ENCODE results near the gene MGMT.

MGMT gene

GRCh38 chr10:129459762-129460539, 7.1 kb upstream of the MGMT start:
- DNase-seq: no peak

GRCh38 chr10:129462257-129462795, 4.7 kb upstream of the MGMT start:
- no peak for DNase-seq

- DNase-seq: no peak
Measured at GRCh38 chr10:129464251-129464650, 2.8 kb upstream of the MGMT start.

GRCh38 chr10:129465796-129466702, 992 bp upstream of the MGMT start:
- DNase-seq: no peak

- no peak for DNase-seq
Measured at GRCh38 chr10:129467359-129468064, 471 bp downstream of the MGMT start.

- DNase-seq: no peak
Measured at GRCh38 chr10:129468187-129468586, 1.1 kb downstream of the MGMT start.

GRCh38 chr10:129470103-129470851, 3.2 kb downstream of the MGMT start:
- DNase-seq: no peak

GRCh38 chr10:129471447-129472175, 4.6 kb downstream of the MGMT start:
- no peak for DNase-seq

GRCh38 chr10:129472696-129473555, 5.9 kb downstream of the MGMT start:
- no peak for DNase-seq

- no peak for DNase-seq
Measured at GRCh38 chr10:129474642-129475041, 7.6 kb downstream of the MGMT start.

- no peak for DNase-seq
Measured at GRCh38 chr10:129476431-129476830, 9.4 kb downstream of the MGMT start.

GRCh38 chr10:129477051-129477450, 10.0 kb downstream of the MGMT start:
- DNase-seq: no peak

GRCh38 chr10:129481641-129482040, 14.6 kb downstream of the MGMT start:
- DNase-seq: no peak

- no peak for DNase-seq
Measured at GRCh38 chr10:129483430-129484010, 16.5 kb downstream of the MGMT start.

GRCh38 chr10:129486805-129487204, 19.8 kb downstream of the MGMT start:
- DNase-seq: no peak

GRCh38 chr10:129491123-129491734, 24.2 kb downstream of the MGMT start:
- DNase-seq: no peak

- no peak for DNase-seq
Measured at GRCh38 chr10:129494176-129494575, 27.1 kb downstream of the MGMT start.

- no peak for DNase-seq
Measured at GRCh38 chr10:129494740-129495139, 27.7 kb downstream of the MGMT start.

- no peak for DNase-seq
Measured at GRCh38 chr10:129495256-129495655, 28.2 kb downstream of the MGMT start.

- no peak for DNase-seq
Measured at GRCh38 chr10:129495698-129496097, 28.7 kb downstream of the MGMT start.

All from activated CD8-positive, alpha-beta memory T cell treated with anti-CD3 and anti-CD28 coated beads, Interleukin-2, amount 50 U/mL, for 48 hours (primary cell).